PC-3 (cell line): ENCODE data around the gene PTK6. TPM values are rescaled to one million over a fixed set of nuclear protein-coding genes. Genes with fewer than 3 reads are reported as not detected.

Experiments
- ATAC-seq: fragments of 200-7000 bp; cut with Tn5 transposase; 2 replicates; pipeline ENCODE4 v1.9.1; 2020; ENCODE audit warnings: mild to moderate bottlenecking, moderate library complexity
- BruUV-seq: library from RNA; stranded (reverse); fragments of 400-500 nt; replicated peaks from 2 replicates; lab custom pipeline; 2021; lab: Mats Ljungman, UMichigan
- CTCF ChIA-PET: fragments of 300-600 bp; sonication (Branson Sonifier 250); formaldehyde crosslinking; loops from one replicate; lab custom pipeline; 2022; ENCODE audit warnings: antibody characterized with exemption; lab: Charles Lee
- POLR2A ChIA-PET: fragments of 300-600 bp; sonication (Branson Sonifier 250); formaldehyde crosslinking; loops from one replicate; lab custom pipeline; 2022; ENCODE audit warnings: antibody characterized with exemption; ENCODE audit not compliant: unreplicated experiment; lab: Charles Lee
- DNase-seq: peaks from one replicate; pipeline ENCODE4 v3.0.0-alpha.2; 2015
- H2AFZ ChIP-seq: fragments of 300-600 bp; sonication (generic); 2 replicates; pipeline ENCODE4 v1.6.0; 2016; ENCODE audit warnings: antibody characterized with exemption, low read length
- H3F3A ChIP-seq: fragments of 300-600 bp; sonication (generic); one replicate; pipeline ENCODE4 v1.6.0; 2017; ENCODE audit warnings: antibody characterized with exemption, low read length, control low read depth, mild to moderate bottlenecking; ENCODE audit not compliant: unreplicated experiment
- H3K27ac ChIP-seq: fragments of 300-600 bp; sonication (generic); 2 replicates; pipeline ENCODE4 v1.5.1; 2016; ENCODE audit warnings: mild to moderate bottlenecking, low read length
- H3K27me3 ChIP-seq: fragments of 300-600 bp; sonication (generic); 2 replicates; pipeline ENCODE4 v1.6.1; 2016; ENCODE audit warnings: low read length, mixed read lengths
- H3K36me3 ChIP-seq: fragments of 300-600 bp; sonication (generic); 2 replicates; pipeline ENCODE4 v1.6.1; 2016; ENCODE audit warnings: low read depth, mixed run types, low read length, mixed read lengths
- H3K4me1 ChIP-seq: fragments of 300-600 bp; sonication (generic); 2 replicates; pipeline ENCODE4 v1.5.1; 2016; ENCODE audit warnings: low read length; ENCODE audit not compliant: insufficient read depth
- H3K4me2 ChIP-seq: fragments of 300-600 bp; sonication (generic); 2 replicates; pipeline ENCODE4 v1.6.0; 2016; ENCODE audit warnings: low read length
- H3K4me3 ChIP-seq: fragments of 300-600 bp; sonication (generic); 2 replicates; pipeline ENCODE4 v1.5.1; 2016; ENCODE audit warnings: mild to moderate bottlenecking, low read length, mixed read lengths
- H3K79me2 ChIP-seq: fragments of 300-600 bp; sonication (generic); 2 replicates; pipeline ENCODE4 v1.6.1; 2017; ENCODE audit warnings: low read length, mixed read lengths
- H3K9ac ChIP-seq: fragments of 300-600 bp; sonication (generic); 2 replicates; pipeline ENCODE4 v1.6.0; 2016; ENCODE audit warnings: mild to moderate bottlenecking, low read length
- H3K9me2 ChIP-seq: fragments of 300-600 bp; sonication (generic); replicated peaks from 2 replicates; pipeline ENCODE4 v1.6.1; 2016; ENCODE audit warnings: mixed run types, low read length, mixed read lengths
- H3K9me3 ChIP-seq: fragments of 300-600 bp; sonication (generic); 2 replicates; pipeline ENCODE4 v1.6.1; 2016; ENCODE audit warnings: low read length, mixed read lengths
- H4K20me1 ChIP-seq: fragments of 300-600 bp; sonication (generic); 2 replicates; pipeline ENCODE4 v1.6.1; 2016; ENCODE audit warnings: low read length, mixed read lengths
- EZH2 ChIP-seq: fragments of 300-600 bp; sonication (generic); IDR thresholded peaks from one replicate; pipeline ENCODE4 v1.6.1; 2017; ENCODE audit warnings: antibody characterized with exemption, mild to moderate bottlenecking, low read length; ENCODE audit not compliant: unreplicated experiment
- EZH2phosphoT487 ChIP-seq: fragments of 300-600 bp; sonication (generic); IDR thresholded peaks from 2 replicates; pipeline ENCODE4 v1.6.1; 2018; ENCODE audit warnings: mild to moderate bottlenecking, antibody characterized with exemption, low read length, borderline replicate concordance
- intact Hi-C: fragments of 100-400 bp; cut with micrococcal nuclease; formaldehyde crosslinking; loops from 2 replicates; pipeline ENCODE4 v1.9.0; 2023
- total RNA-seq: library from RNA; depleted of rRNA; stranded (reverse); fragments of >200 nt; gene quantifications from 2 replicates; pipeline ENCODE4 v1.2.3, GENCODE V29; 2014
- TF ChIP-seq, protein P1 (sequence below): fragments of 300-600 bp; sonication (generic); conservative IDR thresholded peaks from 2 replicates; pipeline ENCODE4 v1.5.1; 2017; ENCODE audit warnings: antibody characterized with exemption, low read depth, mild to moderate bottlenecking, low read length

The PTK6 gene
- total RNA-seq, 1 experiment from 2014 or later: 11.1 TPM

DNA sequence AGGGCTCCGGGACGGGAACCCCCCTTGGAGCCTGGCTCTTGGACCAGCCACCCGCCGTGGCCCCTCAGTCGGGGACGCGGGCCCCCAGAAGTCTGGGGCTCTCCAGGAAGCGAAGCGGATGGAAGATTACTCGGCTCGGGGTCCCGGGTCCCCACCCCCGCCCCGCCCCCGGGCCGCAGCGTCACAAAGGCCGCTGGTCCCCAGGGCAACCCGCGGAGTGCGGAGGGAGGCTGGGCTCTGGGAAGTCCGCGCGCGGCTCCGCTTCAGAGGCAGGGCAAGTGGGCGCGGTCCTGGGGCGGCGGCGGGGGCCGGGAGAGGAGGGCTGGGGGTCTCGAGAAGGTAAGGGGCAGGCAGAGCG, 16.7 kb upstream of the PTK6 start, which contains the start of gene FNDC11:
Gene FNDC11 (plus strand): TSS at position 227 of the 358 bp plus-strand sequence. CDS start 1,505 bp downstream, outside the sequence.
- H3K4me3 ChIP-seq: peak within 1 kb of the TSS; percentile 89
- BruUV-seq: no TSS peak
- ATAC-seq (peak; percentile 53), DNase-seq (peak; percentile 28)
- no peaks in the 10 kb centered on the region for H3K9me2 ChIP-seq
- H3K4me1 ChIP-seq: peaks cover 7% of the 10 kb centered on the region
- peak within 1 kb of the TSS; percentile 100 for H3K4me2 ChIP-seq
- H3K27me3 ChIP-seq: no peaks in the 10 kb centered on the region
- H3K27ac ChIP-seq: no peak within 1 kb of the TSS
- no peaks in the 10 kb centered on the region for H3K36me3 ChIP-seq
- no peaks in the 10 kb centered on the region for H4K20me1 ChIP-seq
- peak within 1 kb of the TSS; percentile 67 for H3K9ac ChIP-seq
- H3F3A ChIP-seq: no peaks in the 10 kb centered on the region
- ChIA-PET POLR2A (no interaction called here), CTCF (no interaction called here)
- no peaks in the 10 kb centered on the region for H3K79me2 ChIP-seq
- no peak for TF ChIP-seq EZH2phosphoT487
- TF ChIP-seq, protein P1, sequence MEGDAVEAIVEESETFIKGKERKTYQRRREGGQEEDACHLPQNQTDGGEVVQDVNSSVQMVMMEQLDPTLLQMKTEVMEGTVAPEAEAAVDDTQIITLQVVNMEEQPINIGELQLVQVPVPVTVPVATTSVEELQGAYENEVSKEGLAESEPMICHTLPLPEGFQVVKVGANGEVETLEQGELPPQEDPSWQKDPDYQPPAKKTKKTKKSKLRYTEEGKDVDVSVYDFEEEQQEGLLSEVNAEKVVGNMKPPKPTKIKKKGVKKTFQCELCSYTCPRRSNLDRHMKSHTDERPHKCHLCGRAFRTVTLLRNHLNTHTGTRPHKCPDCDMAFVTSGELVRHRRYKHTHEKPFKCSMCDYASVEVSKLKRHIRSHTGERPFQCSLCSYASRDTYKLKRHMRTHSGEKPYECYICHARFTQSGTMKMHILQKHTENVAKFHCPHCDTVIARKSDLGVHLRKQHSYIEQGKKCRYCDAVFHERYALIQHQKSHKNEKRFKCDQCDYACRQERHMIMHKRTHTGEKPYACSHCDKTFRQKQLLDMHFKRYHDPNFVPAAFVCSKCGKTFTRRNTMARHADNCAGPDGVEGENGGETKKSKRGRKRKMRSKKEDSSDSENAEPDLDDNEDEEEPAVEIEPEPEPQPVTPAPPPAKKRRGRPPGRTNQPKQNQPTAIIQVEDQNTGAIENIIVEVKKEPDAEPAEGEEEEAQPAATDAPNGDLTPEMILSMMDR: no peak
- no peak for TF ChIP-seq EZH2
- H2AFZ ChIP-seq: peak within 1 kb of the TSS; percentile 99
- no peaks in the 10 kb centered on the region for H3K9me3 ChIP-seq
- intact Hi-C loops: no loop called here

- peaks cover 7% of the 10 kb centered on the region for H3K4me1 ChIP-seq
- no peaks in the 10 kb centered on the region for H3K9me3 ChIP-seq
- H3K27ac ChIP-seq: no peak overlapping the region
- H3K9ac ChIP-seq: peak overlapping the region; percentile 67
- no peaks in the 10 kb centered on the region for H4K20me1 ChIP-seq
- H3K4me3 ChIP-seq: peak overlapping the region; percentile 89
- H2AFZ ChIP-seq: peak overlapping the region; percentile 99
- peak; percentile 83 for DNase-seq
- ChIA-PET POLR2A (no interaction called here), CTCF (no interaction called here)
- no peaks in the 10 kb centered on the region for H3K36me3 ChIP-seq
- peak overlapping the region; percentile 100 for H3K4me2 ChIP-seq
- no TSS peak for BruUV-seq
- ATAC-seq: peak; percentile 68
- no peaks in the 10 kb centered on the region for H3K79me2 ChIP-seq
- no peaks in the 10 kb centered on the region for H3K9me2 ChIP-seq
- intact Hi-C loops: no loop called here
- no peaks in the 10 kb centered on the region for H3F3A ChIP-seq
- H3K27me3 ChIP-seq: no peaks in the 10 kb centered on the region
- TF ChIP-seq, protein P1: no peak
- TF ChIP-seq EZH2 (no peak), EZH2phosphoT487 (no peak)
Observed at GRCh38 chr20:63553251-63553932, 16.2 kb upstream of the PTK6 start.

DNA sequence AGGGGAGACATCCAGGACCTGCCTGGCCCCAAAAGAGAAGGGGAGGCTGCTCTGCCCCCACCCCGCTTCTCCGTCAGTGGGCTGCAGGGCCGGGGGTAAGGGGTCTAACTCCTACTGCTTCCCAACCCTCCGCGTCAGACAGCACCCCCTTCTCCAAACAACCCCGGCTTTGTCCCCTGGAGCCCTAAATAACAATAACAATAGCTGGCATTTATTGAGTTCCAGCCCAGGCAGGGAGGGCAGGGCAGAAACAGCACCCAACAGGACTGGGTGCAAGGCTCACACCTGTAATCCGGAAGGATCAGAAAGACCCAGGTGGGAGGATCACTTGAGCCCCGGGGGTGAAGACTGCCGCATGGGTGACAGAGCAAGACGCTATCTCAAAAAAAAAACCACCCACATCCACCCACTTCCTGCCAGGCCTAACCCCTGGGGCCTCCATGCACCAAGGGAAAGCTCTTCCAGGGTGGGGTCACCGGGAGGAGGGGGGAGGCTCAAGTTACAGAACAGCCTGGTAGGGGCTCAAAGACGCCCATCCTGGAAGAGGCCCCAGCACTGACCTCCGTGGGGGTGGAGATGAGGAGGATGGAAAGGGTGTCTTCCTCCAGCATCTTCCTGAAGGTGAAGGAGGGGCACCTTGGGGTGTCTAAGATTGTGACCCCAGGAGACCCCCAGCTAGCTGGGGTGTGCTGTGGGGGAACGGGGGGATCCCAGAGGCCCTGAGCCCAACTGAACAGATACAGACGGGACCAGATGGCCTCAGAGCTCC, 15.5 kb upstream of the PTK6 start:
- Histone ChIP-seq H3K36me3 (no peaks in the 10 kb centered on the region), H3K27me3 (no peaks in the 10 kb centered on the region), H3K27ac (no peak overlapping the region), H3K4me3 (no peak overlapping the region), H3K9me3 (no peaks in the 10 kb centered on the region), H3K9ac (no peak overlapping the region), H2AFZ (0 out of 2 replicates have a peak overlapping the region, but pooled peaks have one; percentile 21), H3K79me2 (no peaks in the 10 kb centered on the region), H3K4me2 (0 out of 2 replicates have a peak overlapping the region, but pooled peaks have one; percentile 5), H3F3A (no peaks in the 10 kb centered on the region), H4K20me1 (no peaks in the 10 kb centered on the region), H3K9me2 (no peaks in the 10 kb centered on the region), H3K4me1 (peaks cover 15% of the 10 kb centered on the region)
- BruUV-seq: TSS peak; percentile 26
- TF ChIP-seq EZH2phosphoT487 (no peak), EZH2 (no peak)
- TF ChIP-seq, protein P1: no peak
- ATAC-seq: no peak
- POLR2A ChIA-PET: no interaction called here
- intact Hi-C loops: no loop called here
- CTCF ChIA-PET: no interaction called here
- DNase-seq: peak; percentile 18
